ENCODE measurements around the gene C17orf67.

C17orf67 gene

GRCh38 chr17:56742601-56743000, 91.1 kb downstream of the C17orf67 start:
- DNase-seq (ENCODE audit: low read depth): no peak
- no peak overlapping the region for H3K4me3 ChIP-seq (ENCODE audit: low read length)
- TF ChIP-seq CTCF (IDR thresholded peaks at IDR 0.05; ENCODE audit: insufficient read depth, low read depth, low read length, missing control alignments): no peak

Measured in epithelial cell of esophagus (primary cell).